Tibial artery (tissue), 4 donors: ENCODE measurements around the gene HYAL3.
"Not testable (repeated sequence)": the region's sequence is repeated elsewhere in the genome, so short reads cannot be mapped to it uniquely, and the experiment has no call there.

Source experiments
- DNase-seq, 2 donors: peaks; one replicate each; pipeline ENCODE4 v3.0.0-alpha.2; 2019
- H3K27ac ChIP-seq, 2 donors: fragments of 200-600 bp; sonication (generic) in 1 of 2; 1 replicate in 1 of 2; 2 replicates in 1 of 2; pipeline ENCODE4 v1.5.1; 2018 to 2019; ENCODE audit warnings: mild to moderate bottlenecking in 1 of 2
- H3K27me3 ChIP-seq, 2 donors: fragments of 200-600 bp; sonication (generic) in 1 of 2; one replicate each; pipeline versions ENCODE4 v1.5.1 to v1.6.0; 2016 to 2019
- H3K36me3 ChIP-seq, 3 donors: fragments of 200-600 bp; sonication (generic) in 2 of 3; one replicate each; pipeline ENCODE4 v1.5.1; 2016 to 2019; ENCODE audit warnings: mild to moderate bottlenecking in 2 of 3
- H3K4me1 ChIP-seq, 4 donors: fragments of 200-600 bp; sonication (generic) in 2 of 4; 1 replicate in 3 of 4; 2 replicates in 1 of 4; pipeline ENCODE4 v1.5.1; 2016 to 2019
- H3K4me3 ChIP-seq, 2 donors: fragments of 200-600 bp; sonication (generic) in 1 of 2; 1 replicate in 1 of 2; 2 replicates in 1 of 2; pipeline ENCODE4 v1.5.1; 2018 to 2019; ENCODE audit warnings: mild to moderate bottlenecking in 2 of 2
- H3K9me3 ChIP-seq, 3 donors: fragments of 200-600 bp; sonication (generic) in 1 of 3; one replicate each; pipeline ENCODE4 v1.5.1; 2016 to 2019
- CTCF ChIP-seq, 2 experiments: fragments of 200-600 bp in 1 of 2; fragments of 450-650 bp in 1 of 2; IDR thresholded peaks; one replicate each; pipeline ENCODE4 v1.5.1; 2017 to 2019; ENCODE audit warnings: antibody characterized with exemption in 2 of 2, mild to moderate bottlenecking in 1 of 2, moderate library complexity in 1 of 2
- intact Hi-C: fragments of 100-400 bp; cut with DNase I; formaldehyde crosslinking; loops from one replicate; pipeline ENCODE4 v1.15.0; 2023; ENCODE audit warnings: low total_unique reads

The HYAL3 gene

GRCh38 chr3:50264383-50264963, 34.7 kb downstream of the HYAL3 start:
- Histone ChIP-seq H3K4me3 (no peak overlapping the region), H3K36me3 (no peaks in the 10 kb centered on the region), H3K4me1 (peaks cover 8 to 90% (median 79%) of the 10 kb centered on the region in 4 donors), H3K9me3 (no peaks in the 10 kb centered on the region), H3K27me3 (no peaks in the 10 kb centered on the region), H3K27ac (peak overlapping the region; percentile 96 to 98)
- intact Hi-C loops, result no loop called here
- no peak for TF ChIP-seq CTCF (IDR thresholded peaks at IDR 0.05)
- DNase-seq, result peak; percentile 70 to 93

- H3K27ac ChIP-seq, result peak overlapping the region; percentile 96 to 98
- no peak for DNase-seq
- no peaks in the 10 kb centered on the region for H3K9me3 ChIP-seq
- no peaks in the 10 kb centered on the region for H3K27me3 ChIP-seq
- TF ChIP-seq CTCF (IDR thresholded peaks at IDR 0.05), result no peak
- H3K4me1 ChIP-seq, result peaks cover 8 to 85% (median 74%) of the 10 kb centered on the region in 4 donors
- no peak overlapping the region for H3K4me3 ChIP-seq
- peaks cover 0 to under 1% (median 0%) of the 10 kb centered on the region in 3 donors for H3K36me3 ChIP-seq
- intact Hi-C loops, result no loop called here
Measured at GRCh38 chr3:50263478-50264382, 35.5 kb downstream of the HYAL3 start.

- H3K27ac ChIP-seq, result peak overlapping the region; percentile 96 to 98
- peaks cover 5 to 10% (median 9%) of the 10 kb centered on the region in 3 donors for H3K36me3 ChIP-seq
- H3K4me1 ChIP-seq, result peaks cover 8 to 76% (median 64%) of the 10 kb centered on the region in 4 donors
- no peak overlapping the region for H3K4me3 ChIP-seq
- intact Hi-C loops, result no loop called here
- DNase-seq, result no peak
- no peaks in the 10 kb centered on the region for H3K27me3 ChIP-seq
- TF ChIP-seq CTCF (IDR thresholded peaks at IDR 0.05), result no peak
- H3K9me3 ChIP-seq, result no peaks in the 10 kb centered on the region
Measured at GRCh38 chr3:50262778-50263177, 36.4 kb downstream of the HYAL3 start.

GRCh38 chr3:50262200-50262599, 37.0 kb downstream of the HYAL3 start:
- H3K4me1 ChIP-seq, result peaks cover 8 to 70% (median 58%) of the 10 kb centered on the region in 4 donors
- intact Hi-C loops, H3K27me3 ChIP-seq, DNase-seq, H3K9me3 ChIP-seq, H3K4me3 ChIP-seq: not testable (repeated sequence)
- peak overlapping the region; percentile 97 to 98 for H3K27ac ChIP-seq
- peaks cover 11 to 16% (median 15%) of the 10 kb centered on the region in 3 donors for H3K36me3 ChIP-seq

- TF ChIP-seq CTCF (IDR thresholded peaks at IDR 0.05), result no peak
- no peak overlapping the region for H3K4me3 ChIP-seq
- H3K27ac ChIP-seq, result peak overlapping the region; percentile 97 to 100
- intact Hi-C loops, result no loop called here
- no peaks in the 10 kb centered on the region for H3K27me3 ChIP-seq
- peaks cover 8 to 63% (median 52%) of the 10 kb centered on the region in 4 donors for H3K4me1 ChIP-seq
- H3K9me3 ChIP-seq, result no peaks in the 10 kb centered on the region
- DNase-seq, result no peak
- peaks cover 18 to 23% (median 22%) of the 10 kb centered on the region in 3 donors for H3K36me3 ChIP-seq
Measured at GRCh38 chr3:50261505-50261904, 37.7 kb downstream of the HYAL3 start.

- intact Hi-C loops, result no loop called here
- H3K4me3 ChIP-seq, result peak overlapping the region; percentile 67 to 69
Measured at GRCh38 chr3:50260942-50261441, 38.2 kb downstream of the HYAL3 start.

More at GRCh38 chr3:50260942-50261441, 38.2 kb downstream of the HYAL3 start:
- DNase-seq, result no peak
- TF ChIP-seq CTCF (IDR thresholded peaks at IDR 0.05), result no peak
- H3K36me3 ChIP-seq, result peaks cover 23 to 28% (median 27%) of the 10 kb centered on the region in 3 donors
- H3K4me1 ChIP-seq, result peaks cover 8 to 58% (median 47%) of the 10 kb centered on the region in 4 donors
- H3K27ac ChIP-seq, result peak overlapping the region; percentile 97 to 100
- no peaks in the 10 kb centered on the region for H3K9me3 ChIP-seq
- no peaks in the 10 kb centered on the region for H3K27me3 ChIP-seq
